ENCODE measurements around the gene ADCY4.

DNA sequence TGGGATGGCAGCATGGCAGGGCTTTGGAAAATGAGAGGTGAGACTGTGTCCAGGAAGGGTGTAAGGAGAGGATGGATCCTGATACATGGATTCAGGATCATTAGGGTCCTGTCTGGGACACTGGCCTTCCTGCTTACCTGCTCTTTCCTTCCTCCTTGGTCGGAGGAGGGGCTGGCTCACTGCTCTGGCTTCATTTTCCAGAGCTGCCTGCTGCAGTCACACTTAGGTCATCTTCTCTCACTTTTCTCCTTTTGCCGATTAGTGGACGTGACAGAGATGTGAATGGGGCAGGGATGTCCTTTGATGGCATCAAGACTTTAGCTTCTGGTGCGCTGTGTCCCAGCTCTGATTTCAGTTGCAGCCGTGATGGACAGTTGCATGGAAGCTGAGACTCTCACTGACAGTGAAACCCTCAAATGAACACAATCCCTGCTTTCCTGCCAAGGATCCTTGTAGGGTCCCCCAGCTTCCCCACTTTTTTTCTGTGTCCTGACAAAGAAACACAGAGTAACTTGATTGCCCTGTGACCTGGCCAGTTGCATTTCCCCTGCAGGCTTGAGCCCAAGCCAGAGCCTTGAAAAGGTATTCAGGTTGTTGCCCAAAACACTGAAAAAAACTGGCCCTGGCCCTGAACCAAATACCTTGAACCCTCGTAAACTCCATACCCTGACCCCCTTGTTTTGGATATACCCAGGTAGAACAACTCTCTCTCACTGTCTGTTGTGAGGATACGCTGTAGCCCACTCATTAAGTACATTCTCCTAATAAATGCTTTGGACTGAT is 26.3 kb downstream of the ADCY4 start:
- TF ChIP-seq GLIS3 (CRISPR knock-in tag; IDR thresholded peaks at IDR 0.05): no peak
- TF ChIP-seq, protein P1, sequence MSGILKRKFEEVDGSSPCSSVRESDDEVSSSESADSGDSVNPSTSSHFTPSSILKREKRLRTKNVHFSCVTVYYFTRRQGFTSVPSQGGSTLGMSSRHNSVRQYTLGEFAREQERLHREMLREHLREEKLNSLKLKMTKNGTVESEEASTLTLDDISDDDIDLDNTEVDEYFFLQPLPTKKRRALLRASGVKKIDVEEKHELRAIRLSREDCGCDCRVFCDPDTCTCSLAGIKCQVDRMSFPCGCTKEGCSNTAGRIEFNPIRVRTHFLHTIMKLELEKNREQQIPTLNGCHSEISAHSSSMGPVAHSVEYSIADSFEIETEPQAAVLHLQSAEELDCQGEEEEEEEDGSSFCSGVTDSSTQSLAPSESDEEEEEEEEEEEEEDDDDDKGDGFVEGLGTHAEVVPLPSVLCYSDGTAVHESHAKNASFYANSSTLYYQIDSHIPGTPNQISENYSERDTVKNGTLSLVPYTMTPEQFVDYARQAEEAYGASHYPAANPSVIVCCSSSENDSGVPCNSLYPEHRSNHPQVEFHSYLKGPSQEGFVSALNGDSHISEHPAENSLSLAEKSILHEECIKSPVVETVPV (CRISPR knock-in tag; IDR thresholded peaks at IDR 0.05): no peak
- no peak for TF ChIP-seq ISL1 (CRISPR knock-in tag; IDR thresholded peaks at IDR 0.05)
- no peak for TF ChIP-seq ARNTL (CRISPR knock-in tag; IDR thresholded peaks at IDR 0.05; ENCODE audit: borderline replicate concordance, low read depth)
- TF ChIP-seq, protein P2, sequence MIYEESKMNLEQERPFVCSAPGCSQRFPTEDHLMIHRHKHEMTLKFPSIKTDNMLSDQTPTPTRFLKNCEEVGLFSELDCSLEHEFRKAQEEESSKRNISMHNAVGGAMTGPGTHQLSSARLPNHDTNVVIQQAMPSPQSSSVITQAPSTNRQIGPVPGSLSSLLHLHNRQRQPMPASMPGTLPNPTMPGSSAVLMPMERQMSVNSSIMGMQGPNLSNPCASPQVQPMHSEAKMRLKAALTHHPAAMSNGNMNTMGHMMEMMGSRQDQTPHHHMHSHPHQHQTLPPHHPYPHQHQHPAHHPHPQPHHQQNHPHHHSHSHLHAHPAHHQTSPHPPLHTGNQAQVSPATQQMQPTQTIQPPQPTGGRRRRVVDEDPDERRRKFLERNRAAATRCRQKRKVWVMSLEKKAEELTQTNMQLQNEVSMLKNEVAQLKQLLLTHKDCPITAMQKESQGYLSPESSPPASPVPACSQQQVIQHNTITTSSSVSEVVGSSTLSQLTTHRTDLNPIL (CRISPR knock-in tag; IDR thresholded peaks at IDR 0.05; ENCODE audit: low read depth): no peak
- TF ChIP-seq BACH2 (CRISPR knock-in tag; IDR thresholded peaks at IDR 0.05; ENCODE audit: borderline replicate concordance): no peak
- TF ChIP-seq ZNF70 (CRISPR knock-in tag; IDR thresholded peaks at IDR 0.05): no peak
- no peak for TF ChIP-seq RARB (CRISPR knock-in tag; IDR thresholded peaks at IDR 0.05)
- TF ChIP-seq ZC3H10 (CRISPR knock-in tag; IDR thresholded peaks at IDR 0.05): no peak
- no peak for TF ChIP-seq ZFP3 (CRISPR knock-in tag; IDR thresholded peaks at IDR 0.05)
- TF ChIP-seq ESRRG (CRISPR knock-in tag; IDR thresholded peaks at IDR 0.05): no peak
- TF ChIP-seq TCF4 (CRISPR knock-in tag; IDR thresholded peaks at IDR 0.05; ENCODE audit: borderline replicate concordance): no peak
- no peak for TF ChIP-seq ZFP30 (CRISPR knock-in tag; IDR thresholded peaks at IDR 0.05)
- TF ChIP-seq, protein P3, sequence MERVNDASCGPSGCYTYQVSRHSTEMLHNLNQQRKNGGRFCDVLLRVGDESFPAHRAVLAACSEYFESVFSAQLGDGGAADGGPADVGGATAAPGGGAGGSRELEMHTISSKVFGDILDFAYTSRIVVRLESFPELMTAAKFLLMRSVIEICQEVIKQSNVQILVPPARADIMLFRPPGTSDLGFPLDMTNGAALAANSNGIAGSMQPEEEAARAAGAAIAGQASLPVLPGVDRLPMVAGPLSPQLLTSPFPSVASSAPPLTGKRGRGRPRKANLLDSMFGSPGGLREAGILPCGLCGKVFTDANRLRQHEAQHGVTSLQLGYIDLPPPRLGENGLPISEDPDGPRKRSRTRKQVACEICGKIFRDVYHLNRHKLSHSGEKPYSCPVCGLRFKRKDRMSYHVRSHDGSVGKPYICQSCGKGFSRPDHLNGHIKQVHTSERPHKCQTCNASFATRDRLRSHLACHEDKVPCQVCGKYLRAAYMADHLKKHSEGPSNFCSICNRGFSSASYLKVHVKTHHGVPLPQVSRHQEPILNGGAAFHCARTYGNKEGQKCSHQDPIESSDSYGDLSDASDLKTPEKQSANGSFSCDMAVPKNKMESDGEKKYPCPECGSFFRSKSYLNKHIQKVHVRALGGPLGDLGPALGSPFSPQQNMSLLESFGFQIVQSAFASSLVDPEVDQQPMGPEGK (CRISPR knock-in tag; IDR thresholded peaks at IDR 0.05; ENCODE audit: borderline replicate concordance): no peak

All from SK-N-SH treated with all-trans-retinoic acid at 6 μM for 48 hours (cell line).